Neuronal stem cell (in vitro differentiated cells): ENCODE results near the gene PTPRG.

Experiments
- DNase-seq: peaks from one replicate; pipeline ENCODE4 v3.0.0-alpha.2; 2013; ENCODE audit warnings: low spot score
- H2AFZ ChIP-seq: one replicate; pipeline ENCODE4 v1.6.1; 2013; ENCODE audit warnings: mild to moderate bottlenecking, low read length, inconsistent platforms
- H2AK5ac ChIP-seq: 2 replicates; pipeline ENCODE4 v1.6.1; 2013; ENCODE audit warnings: low read depth, mild to moderate bottlenecking, inconsistent platforms, low read length, moderate library complexity, mixed read lengths
- H2BK120ac ChIP-seq: 2 replicates; pipeline ENCODE4 v1.6.1; 2013; ENCODE audit warnings: low read depth, mild to moderate bottlenecking, inconsistent platforms, low read length, moderate library complexity, mixed read lengths
- H2BK12ac ChIP-seq: one replicate; pipeline ENCODE4 v1.6.1; 2013; ENCODE audit warnings: low read length, inconsistent platforms
- H2BK15ac ChIP-seq: 2 replicates; pipeline ENCODE4 v1.6.1; 2013; ENCODE audit warnings: mild to moderate bottlenecking, low read length, inconsistent platforms, mixed read lengths
- H2BK5ac ChIP-seq: one replicate; pipeline ENCODE4 v1.6.1; 2013; ENCODE audit warnings: inconsistent platforms, mild to moderate bottlenecking, low read length, moderate library complexity
- H3K14ac ChIP-seq: one replicate; pipeline ENCODE4 v1.6.1; 2013; ENCODE audit warnings: low read length, inconsistent platforms
- H3K18ac ChIP-seq: 2 replicates; pipeline ENCODE4 v1.6.1; 2013; ENCODE audit warnings: low read length, inconsistent platforms
- H3K23ac ChIP-seq: 2 replicates; pipeline ENCODE4 v1.6.1; 2013; ENCODE audit warnings: low read depth, mild to moderate bottlenecking, mixed read lengths, low read length, inconsistent platforms; ENCODE audit not compliant: poor library complexity
- H3K27ac ChIP-seq: replicated peaks from 3 replicates; pipeline ENCODE4 v1.5.1; 2013; ENCODE audit warnings: low read length, inconsistent platforms
- H3K27me3 ChIP-seq, 3 experiments: 2 replicates each; pipeline ENCODE4 v1.6.1; 2013; ENCODE audit warnings: low read length in 3 of 3, mild to moderate bottlenecking in 2 of 3, inconsistent platforms in 1 of 3, low read depth in 1 of 3, mixed read lengths in 1 of 3, moderate library complexity in 1 of 3; ENCODE audit not compliant: control insufficient read depth in 3 of 3, insufficient read depth in 3 of 3
- H3K36me3 ChIP-seq, 2 donors: replicated peaks in 1 of 2; 2 replicates each; pipeline ENCODE4 v1.6.1; 2013; ENCODE audit warnings: low read length in 2 of 2; ENCODE audit not compliant: control insufficient read depth in 2 of 2, insufficient read depth in 2 of 2
- H3K4ac ChIP-seq: 2 replicates; pipeline ENCODE4 v1.6.1; 2013; ENCODE audit warnings: inconsistent platforms, mild to moderate bottlenecking, low read length, moderate library complexity
- H3K4me1 ChIP-seq, 2 donors: 1 replicate in 1 of 2; 2 replicates in 1 of 2; pipeline ENCODE4 v1.6.1; 2013; ENCODE audit warnings: low read length in 2 of 2, low read depth in 1 of 2; ENCODE audit not compliant: control insufficient read depth in 2 of 2, insufficient read depth in 1 of 2
- H3K4me2 ChIP-seq: one replicate; pipeline ENCODE4 v1.6.1; 2013; ENCODE audit warnings: mild to moderate bottlenecking, low read length, inconsistent platforms; ENCODE audit not compliant: insufficient read depth, poor library complexity, severe bottlenecking
- H3K4me3 ChIP-seq, 2 donors: 2 replicates each; pipeline ENCODE4 v1.5.1; 2013; ENCODE audit warnings: low read length in 2 of 2, mild to moderate bottlenecking in 2 of 2, inconsistent platforms in 1 of 2, moderate library complexity in 1 of 2
- H3K79me1 ChIP-seq: one replicate; pipeline ENCODE4 v1.6.1; 2013; ENCODE audit warnings: low read depth, mild to moderate bottlenecking, inconsistent platforms, low read length, moderate library complexity
- H3K9ac ChIP-seq: one replicate; pipeline ENCODE4 v1.6.1; 2013; ENCODE audit warnings: mild to moderate bottlenecking, low read depth, low read length, inconsistent platforms; ENCODE audit not compliant: poor library complexity
- H3K9me3 ChIP-seq, 2 donors: replicated peaks in 1 of 2; 2 replicates each; pipeline versions ENCODE3 to v1.6.1; 2013; ENCODE audit warnings: low read length in 2 of 2, mild to moderate bottlenecking in 2 of 2, inconsistent platforms in 1 of 2, low read depth in 1 of 2, mixed read lengths in 1 of 2, moderate library complexity in 1 of 2; ENCODE audit not compliant: control insufficient read depth in 2 of 2, insufficient read depth in 1 of 2
- H4K8ac ChIP-seq: one replicate; pipeline ENCODE4 v1.6.1; 2013; ENCODE audit warnings: low read depth, mild to moderate bottlenecking, inconsistent platforms, low read length, moderate library complexity
- H4K91ac ChIP-seq: one replicate; pipeline ENCODE4 v1.6.1; 2013; ENCODE audit warnings: low read length, low read depth, mild to moderate bottlenecking, inconsistent platforms; ENCODE audit not compliant: poor library complexity
- WGBS, 2 donors: extraction: QIAGEN DNeasy Blood & Tissue Kit; methylation state at CpG; one replicate each; pipeline ENCODE4 v1.1.7; 2013; ENCODE audit warnings: missing lambda C conversion rate in 2 of 2, mixed read lengths in 1 of 2; ENCODE audit not compliant: insufficient read length in 2 of 2, insufficient replicate concordance in 1 of 2; ENCODE audit errors: extremely low coverage in 2 of 2; 5-methylcytosine and 5-hydroxymethylcytosine counted together

Gene PTPRG

DNA sequence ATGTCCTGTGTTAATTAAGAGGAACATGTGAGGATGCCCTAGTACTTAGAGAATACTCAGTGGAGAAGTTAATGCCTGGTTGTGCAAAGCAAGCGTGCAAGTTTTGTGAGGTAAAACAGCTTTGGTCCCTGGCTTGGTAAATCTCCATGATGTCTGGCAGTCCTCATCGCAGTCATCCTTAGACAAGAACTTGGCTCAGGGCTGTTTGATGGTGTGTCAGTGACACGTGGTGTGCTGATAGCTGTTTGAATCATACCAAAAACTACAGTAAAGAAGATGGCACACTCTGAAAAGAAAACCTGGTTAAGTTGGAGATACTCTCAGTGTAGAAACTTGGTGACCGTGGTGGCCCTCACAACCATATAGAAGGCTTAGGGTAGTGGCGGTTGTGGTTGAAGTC is 450.3 kb downstream of the PTPRG start:
- no peak overlapping the region for H3K18ac ChIP-seq
- no peak for DNase-seq
- no peak overlapping the region for H3K4me3 ChIP-seq
- H3K9ac ChIP-seq: no peak overlapping the region
- H3K27ac ChIP-seq: no peak overlapping the region
- no peaks in the 10 kb centered on the region for H3K27me3 ChIP-seq
- H2BK5ac ChIP-seq: no peak overlapping the region
- H3K9me3 ChIP-seq: peaks cover 0 to 7% of the 10 kb centered on the region in 2 donors
- H3K4me1 ChIP-seq: peaks cover 0 to 4% of the 10 kb centered on the region in 2 donors
- H2BK120ac ChIP-seq: no peak overlapping the region
- H3K4ac ChIP-seq: no peak overlapping the region
- H3K36me3 ChIP-seq: no peaks in the 10 kb centered on the region
- H2BK12ac ChIP-seq: no peak overlapping the region
- no peak overlapping the region for H2BK15ac ChIP-seq
- no peak overlapping the region for H2AFZ ChIP-seq
- H3K14ac ChIP-seq: no peak overlapping the region
- no peaks in the 10 kb centered on the region for H3K79me1 ChIP-seq
- H3K23ac ChIP-seq: no peak overlapping the region
- no peak overlapping the region for H4K8ac ChIP-seq
- no CpG with 5 or more reads among the region's 5 CpGs for WGBS, 2 donors
- H4K91ac ChIP-seq: no peak overlapping the region
- H2AK5ac ChIP-seq: no peak overlapping the region
- no peak overlapping the region for H3K4me2 ChIP-seq

DNA sequence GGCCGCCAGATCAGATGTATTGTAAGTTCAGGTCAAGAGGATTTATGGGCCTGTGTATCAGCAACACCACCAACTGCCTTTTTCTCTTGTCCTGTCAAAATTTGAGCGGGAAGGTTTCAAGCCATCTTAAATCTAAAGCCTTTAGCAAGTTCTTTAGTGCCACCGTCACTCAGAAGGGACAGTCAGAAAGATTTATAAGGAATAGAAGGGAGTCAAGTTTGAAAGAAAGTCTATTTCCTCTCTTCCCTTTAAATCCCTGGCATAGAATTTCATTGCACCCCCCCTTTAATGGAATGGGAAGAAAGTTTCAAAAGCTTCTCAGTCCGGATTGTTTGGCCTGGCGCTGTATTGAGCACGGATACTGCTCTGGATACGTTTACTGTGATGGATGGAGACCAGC is 452.6 kb downstream of the PTPRG start:
- no peak overlapping the region for H2BK12ac ChIP-seq
- H4K91ac ChIP-seq: no peak overlapping the region
- H2BK15ac ChIP-seq: no peak overlapping the region
- DNase-seq: no peak
- no peak overlapping the region for H4K8ac ChIP-seq
- no peak overlapping the region for H2BK5ac ChIP-seq
- peaks cover 1 to 7% of the 10 kb centered on the region in 2 donors for H3K9me3 ChIP-seq
- no peak overlapping the region for H2BK120ac ChIP-seq
- no peak overlapping the region for H2AK5ac ChIP-seq
- no peak overlapping the region for H3K4me3 ChIP-seq
- H3K79me1 ChIP-seq: no peaks in the 10 kb centered on the region
- no peak overlapping the region for H3K4me2 ChIP-seq
- H3K18ac ChIP-seq: no peak overlapping the region
- H3K14ac ChIP-seq: no peak overlapping the region
- no CpG with 5 or more reads among the region's 7 CpGs for WGBS, 2 donors
- H3K4ac ChIP-seq: no peak overlapping the region
- peaks cover 0 to 4% of the 10 kb centered on the region in 2 donors for H3K4me1 ChIP-seq
- no peak overlapping the region for H3K9ac ChIP-seq
- no peaks in the 10 kb centered on the region for H3K36me3 ChIP-seq
- H3K27me3 ChIP-seq: no peaks in the 10 kb centered on the region
- H3K23ac ChIP-seq: no peak overlapping the region
- no peak overlapping the region for H3K27ac ChIP-seq
- no peak overlapping the region for H2AFZ ChIP-seq

DNA sequence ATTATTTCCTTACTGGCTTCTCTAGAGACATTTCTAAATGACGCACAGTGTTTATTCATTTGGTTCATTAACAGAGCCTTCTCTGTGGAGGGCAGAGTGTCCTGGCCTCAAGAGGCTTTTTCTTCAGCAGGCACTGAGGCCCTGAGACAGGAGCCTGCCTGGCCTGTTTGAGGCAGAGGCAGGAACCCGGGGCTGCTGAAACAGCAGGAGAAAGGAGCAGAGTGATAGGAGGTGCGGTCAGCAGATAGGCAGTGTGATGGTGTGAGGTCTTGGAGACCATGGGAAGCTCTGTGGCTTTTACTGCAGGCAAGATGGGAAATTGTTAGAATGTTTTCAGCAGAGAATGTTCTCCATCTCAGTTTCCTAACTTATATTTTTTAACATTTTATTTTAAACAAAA is 453.7 kb downstream of the PTPRG start:
- Histone ChIP-seq H2BK12ac (no peak overlapping the region), H2AFZ (no peak overlapping the region), H2BK15ac (no peak overlapping the region), H3K27me3 (no peaks in the 10 kb centered on the region), H2BK120ac (no peak overlapping the region), H3K27ac (no peak overlapping the region), H3K18ac (no peak overlapping the region), H2BK5ac (no peak overlapping the region), H4K91ac (no peak overlapping the region), H2AK5ac (no peak overlapping the region), H3K4me3 (no peak overlapping the region), H3K9me3 (peaks cover 1 to 5% of the 10 kb centered on the region in 2 donors), H3K4me2 (no peak overlapping the region), H3K4ac (no peak overlapping the region), H3K23ac (no peak overlapping the region), H3K79me1 (no peaks in the 10 kb centered on the region), H3K14ac (no peak overlapping the region), H3K9ac (no peak overlapping the region), H3K4me1 (peaks cover 0 to 4% of the 10 kb centered on the region in 2 donors), H4K8ac (no peak overlapping the region), H3K36me3 (no peaks in the 10 kb centered on the region)
- DNase-seq: no peak
- WGBS, 2 donors: no CpG with 5 or more reads among the region's 3 CpGs

DNA sequence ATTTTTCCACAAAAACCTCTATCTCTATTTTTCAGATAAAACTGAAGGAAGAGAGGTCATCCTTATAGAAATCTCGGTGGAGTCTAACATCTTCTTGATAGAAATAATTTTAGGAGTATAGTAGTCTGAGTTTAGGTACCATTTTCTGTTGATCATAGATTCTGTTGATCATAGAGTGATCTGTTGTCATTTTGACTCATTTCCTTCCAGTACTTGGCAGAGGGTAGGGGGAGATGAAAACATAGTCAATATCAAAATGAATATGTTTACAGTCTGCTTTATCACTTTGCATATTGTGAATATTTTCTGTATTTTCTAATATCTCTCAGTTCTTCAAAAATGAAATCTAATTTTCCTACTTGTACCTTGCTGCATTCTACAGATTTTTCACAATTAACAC is 458.5 kb downstream of the PTPRG start:
- Histone ChIP-seq H3K79me1 (no peaks in the 10 kb centered on the region), H2AFZ (no peak overlapping the region), H3K4me1 (no peaks in the 10 kb centered on the region), H3K4me3 (no peak overlapping the region), H2AK5ac (no peak overlapping the region), H4K8ac (no peak overlapping the region), H2BK120ac (no peak overlapping the region), H3K27ac (no peak overlapping the region), H3K9me3 (peaks cover 0 to 1% of the 10 kb centered on the region in 2 donors), H3K27me3 (no peaks in the 10 kb centered on the region), H4K91ac (no peak overlapping the region), H3K4me2 (no peak overlapping the region), H3K14ac (no peak overlapping the region), H3K23ac (no peak overlapping the region), H2BK12ac (no peak overlapping the region), H2BK5ac (no peak overlapping the region), H3K36me3 (no peaks in the 10 kb centered on the region), H3K4ac (no peak overlapping the region), H2BK15ac (no peak overlapping the region), H3K9ac (no peak overlapping the region), H3K18ac (no peak overlapping the region)
- DNase-seq: no peak
- no CpG with 5 or more reads among the region's 1 CpG for WGBS, 2 donors
